GM19193 (cell line): ENCODE data around the gene PTPRA.

Experiments used
- POLR2A ChIP-seq: IDR thresholded peaks from 4 replicates; pipeline ENCODE4 v1.6.1; 2011; ENCODE audit not compliant: insufficient read depth, insufficient read length; ENCODE audit errors: extremely low read depth

PTPRA gene

GRCh38 chr20:2871661-2872458 lies 1.4 kb upstream of the PTPRA start:
- TF ChIP-seq POLR2A, result no peak

- no peak for TF ChIP-seq POLR2A
Observed at GRCh38 chr20:2872459-2873009, 747 bp upstream of the PTPRA start.

- TF ChIP-seq POLR2A, result no peak
Observed at GRCh38 chr20:2873747-2874041, 413 bp downstream of the PTPRA start.

DNA sequence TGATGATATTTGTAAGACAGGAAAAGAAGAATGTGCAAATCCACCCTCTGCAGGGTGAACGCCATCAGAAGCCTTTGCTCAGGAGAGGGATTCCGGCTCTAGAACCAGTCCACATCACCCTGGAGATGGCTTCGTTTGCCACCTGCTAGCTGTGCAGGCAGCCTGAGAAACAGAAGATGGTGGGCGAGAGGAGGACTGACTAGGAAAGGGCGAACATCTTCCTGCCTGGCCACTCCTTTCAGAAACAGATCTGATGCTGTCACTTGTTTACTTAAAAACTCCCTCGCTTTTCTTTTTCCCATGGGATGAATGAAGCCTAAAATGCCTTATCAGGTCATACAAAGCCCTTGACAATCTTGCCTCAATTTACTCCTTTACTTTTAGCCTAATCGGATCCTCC lies 1.2 kb downstream of the PTPRA start:
- TF ChIP-seq POLR2A, result no peak

DNA sequence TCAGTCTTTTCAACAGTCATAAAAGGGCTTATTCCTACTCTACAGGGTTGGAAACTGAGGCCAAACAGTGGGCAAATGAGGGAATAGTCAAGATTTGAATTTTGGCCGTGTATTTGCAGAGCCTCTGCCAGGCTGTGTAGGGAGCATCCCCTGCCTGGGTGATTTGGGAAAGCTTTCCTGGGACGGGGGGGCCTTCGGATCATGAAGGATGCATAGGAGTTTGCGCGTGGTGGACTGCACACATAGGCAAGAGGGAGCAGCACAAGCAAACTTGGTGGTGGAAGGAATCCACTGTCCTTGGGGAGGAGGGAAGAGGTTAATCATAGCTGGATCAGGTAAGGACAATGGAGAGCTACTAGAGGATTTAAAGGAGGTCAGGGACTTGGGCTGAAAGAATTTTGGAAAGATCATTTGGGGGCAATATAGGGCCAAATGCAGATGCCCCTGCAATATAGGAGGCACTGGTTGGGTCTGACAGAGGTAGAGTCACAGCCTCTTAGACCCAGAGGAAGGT lies 2.5 kb downstream of the PTPRA start:
- no peak for TF ChIP-seq POLR2A

- no peak for TF ChIP-seq POLR2A
Observed at GRCh38 chr20:2878515-2878914, 5.2 kb downstream of the PTPRA start.

- TF ChIP-seq POLR2A, result no peak
Observed at GRCh38 chr20:2879146-2879545, 5.9 kb downstream of the PTPRA start.

DNA sequence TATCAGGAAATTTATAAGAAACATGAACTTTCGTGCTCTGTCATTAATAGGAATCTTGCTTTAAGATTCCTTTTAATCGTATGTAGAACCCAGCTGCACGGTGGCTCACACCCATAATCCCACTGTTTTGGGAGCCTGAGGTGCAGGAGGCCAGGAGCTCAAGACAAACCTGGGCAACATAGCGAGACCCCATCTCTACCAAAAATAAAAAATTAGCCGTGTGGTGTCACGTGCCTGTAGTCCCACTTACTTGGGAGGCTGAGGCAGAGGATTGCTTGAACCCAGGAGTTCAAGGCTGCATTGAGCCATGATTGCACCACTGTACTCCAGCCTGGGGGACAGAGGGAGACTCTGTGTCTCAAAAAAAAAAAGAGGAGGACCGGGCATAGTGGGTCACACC lies 7.4 kb downstream of the PTPRA start:
- no peak for TF ChIP-seq POLR2A

GRCh38 chr20:2883726-2884637 lies 10.7 kb downstream of the PTPRA start:
- no peak for TF ChIP-seq POLR2A

DNA sequence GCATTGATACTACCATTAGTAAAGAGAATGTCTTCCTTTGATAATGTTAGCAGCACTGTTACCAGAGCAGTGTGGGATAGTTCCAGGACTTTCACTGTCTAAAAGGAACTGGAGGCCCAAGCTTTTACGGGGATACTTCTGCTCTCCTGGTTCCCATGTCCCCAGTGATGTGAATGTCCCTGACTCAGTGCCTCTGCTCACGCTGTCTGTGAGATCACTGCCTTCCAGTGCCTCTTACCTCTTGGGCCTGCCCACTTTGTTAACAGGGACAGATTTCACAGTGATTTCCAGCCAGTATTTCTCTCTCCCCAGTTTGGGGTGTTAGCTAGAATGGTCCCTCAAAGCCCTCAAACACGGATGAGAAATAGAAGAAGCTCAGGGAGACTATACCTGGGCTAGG lies 14.4 kb downstream of the PTPRA start:
- TF ChIP-seq POLR2A, result no peak

DNA sequence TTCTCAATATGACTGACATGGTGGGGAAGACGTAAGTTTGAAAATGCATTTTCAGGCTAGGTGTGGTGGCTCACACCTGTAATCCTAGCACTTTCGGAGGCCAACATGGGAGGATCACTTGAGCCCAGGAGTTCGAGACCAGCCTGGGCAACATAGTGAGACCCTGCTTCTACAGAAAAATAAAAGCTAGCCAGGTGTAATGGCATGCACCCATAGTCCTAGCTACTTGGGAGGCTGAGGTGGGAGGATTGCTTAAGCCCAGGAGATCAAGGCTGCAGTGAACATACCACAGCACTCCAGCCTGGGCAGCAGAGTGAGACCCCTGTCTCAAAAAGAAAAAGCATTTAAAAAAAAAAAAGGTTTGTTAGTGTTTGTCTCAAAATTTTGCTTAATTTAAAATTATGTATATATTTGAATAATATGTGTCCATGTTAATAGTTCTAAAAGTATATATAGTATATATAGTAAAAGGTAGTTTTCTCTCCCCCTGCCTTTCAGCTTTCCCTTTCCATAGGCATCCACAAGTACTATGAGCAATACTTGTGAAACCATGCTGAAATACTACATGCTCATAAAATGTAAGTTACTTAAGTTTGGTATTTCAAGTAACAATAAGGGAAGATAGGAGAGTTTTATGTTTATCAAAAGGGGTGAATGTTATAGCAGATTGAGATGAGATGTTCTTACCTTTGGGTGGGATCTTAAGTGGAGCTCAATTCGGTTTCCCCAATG lies 15.1 kb downstream of the PTPRA start:
- TF ChIP-seq POLR2A, result no peak

DNA sequence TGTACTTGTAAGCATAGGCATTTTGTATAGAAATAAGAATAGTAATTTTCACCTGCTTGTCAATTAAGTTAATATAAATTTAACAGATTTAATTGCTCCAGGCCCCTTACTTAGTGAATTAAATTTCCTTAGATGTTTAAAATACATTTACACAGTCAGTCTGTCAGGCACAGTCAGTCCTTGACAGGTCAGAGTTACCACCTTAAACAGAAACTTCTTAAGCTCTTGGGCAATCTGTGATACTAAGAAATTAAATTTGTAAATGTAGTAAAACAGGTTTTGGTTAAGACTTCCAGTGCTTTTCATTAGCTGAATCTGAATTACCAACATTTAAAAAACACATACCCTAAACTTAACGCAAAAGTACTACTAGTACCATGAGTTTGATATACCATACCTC lies 15.9 kb downstream of the PTPRA start:
- TF ChIP-seq POLR2A, result no peak

GRCh38 chr20:2889797-2890196 lies 16.5 kb downstream of the PTPRA start:
- TF ChIP-seq POLR2A, result no peak

- TF ChIP-seq POLR2A, result no peak
Observed at GRCh38 chr20:2890742-2891141, 17.5 kb downstream of the PTPRA start.

DNA sequence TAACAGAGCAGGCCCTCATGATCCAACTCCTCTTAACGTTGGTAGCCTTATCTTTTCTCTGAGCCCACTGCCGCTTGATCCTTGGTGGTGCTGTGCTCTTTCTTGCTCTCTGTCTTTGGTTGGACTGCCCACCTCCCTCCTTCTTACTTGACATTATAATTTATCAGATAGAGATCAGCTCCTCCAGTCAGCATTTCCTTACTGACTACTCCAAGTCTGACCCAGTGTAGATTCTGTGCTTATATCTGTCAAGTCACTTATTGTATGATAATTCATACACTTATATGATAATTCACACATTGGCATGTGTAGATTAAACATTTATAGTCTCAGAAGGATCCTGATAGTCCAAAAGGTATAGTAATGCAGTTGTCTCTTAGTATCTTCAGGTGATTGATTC lies 18.1 kb downstream of the PTPRA start:
- no peak for TF ChIP-seq POLR2A
